ENCODE results near the gene TTYH3.
"Not testable (repeated sequence)": the region's sequence is repeated elsewhere in the genome, so short reads cannot be mapped to it uniquely, and the experiment has no call there.

Gene TTYH3

DNA sequence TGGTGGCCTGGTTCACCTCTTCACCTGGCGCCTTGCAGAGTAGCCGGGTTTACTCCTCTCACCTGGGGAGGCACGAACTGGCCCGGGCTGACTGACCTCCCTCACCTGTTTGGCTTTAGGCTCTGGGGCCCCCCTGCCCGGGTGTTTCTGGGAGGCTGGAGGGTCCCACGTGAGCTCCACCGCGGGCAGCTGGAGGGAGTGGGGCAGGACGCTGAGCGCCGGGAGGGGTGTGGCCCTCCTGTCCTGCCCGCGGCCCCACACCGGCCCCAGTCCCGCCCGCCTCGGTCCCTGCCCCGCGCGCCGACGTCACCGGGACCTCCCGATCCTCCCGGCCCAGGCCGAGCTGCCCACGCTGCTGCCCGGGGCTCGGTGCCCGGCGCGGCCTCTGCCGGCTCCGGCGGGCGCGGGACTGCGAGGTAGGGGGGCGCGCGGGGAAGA is 56.1 kb downstream of the TTYH3 start, which contains the start of gene AMZ1:
AMZ1 (plus strand) TSS at position 322 of the 438 bp plus-strand sequence. CDS start 12,250 bp downstream, outside the sequence.
- no peak for DNase-seq (ENCODE audit: extremely low read depth, low read depth)
- TF ChIP-seq, protein P1, sequence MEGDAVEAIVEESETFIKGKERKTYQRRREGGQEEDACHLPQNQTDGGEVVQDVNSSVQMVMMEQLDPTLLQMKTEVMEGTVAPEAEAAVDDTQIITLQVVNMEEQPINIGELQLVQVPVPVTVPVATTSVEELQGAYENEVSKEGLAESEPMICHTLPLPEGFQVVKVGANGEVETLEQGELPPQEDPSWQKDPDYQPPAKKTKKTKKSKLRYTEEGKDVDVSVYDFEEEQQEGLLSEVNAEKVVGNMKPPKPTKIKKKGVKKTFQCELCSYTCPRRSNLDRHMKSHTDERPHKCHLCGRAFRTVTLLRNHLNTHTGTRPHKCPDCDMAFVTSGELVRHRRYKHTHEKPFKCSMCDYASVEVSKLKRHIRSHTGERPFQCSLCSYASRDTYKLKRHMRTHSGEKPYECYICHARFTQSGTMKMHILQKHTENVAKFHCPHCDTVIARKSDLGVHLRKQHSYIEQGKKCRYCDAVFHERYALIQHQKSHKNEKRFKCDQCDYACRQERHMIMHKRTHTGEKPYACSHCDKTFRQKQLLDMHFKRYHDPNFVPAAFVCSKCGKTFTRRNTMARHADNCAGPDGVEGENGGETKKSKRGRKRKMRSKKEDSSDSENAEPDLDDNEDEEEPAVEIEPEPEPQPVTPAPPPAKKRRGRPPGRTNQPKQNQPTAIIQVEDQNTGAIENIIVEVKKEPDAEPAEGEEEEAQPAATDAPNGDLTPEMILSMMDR (IDR thresholded peaks at IDR 0.05; ENCODE audit: low read depth, low read length, missing control alignments), result no peak
- H3K4me3 ChIP-seq (replicated peaks; ENCODE audit: low read depth, low read length), result peak within 1 kb of the TSS; percentile 17; the same call in 1 of the 2 replicates

DNA sequence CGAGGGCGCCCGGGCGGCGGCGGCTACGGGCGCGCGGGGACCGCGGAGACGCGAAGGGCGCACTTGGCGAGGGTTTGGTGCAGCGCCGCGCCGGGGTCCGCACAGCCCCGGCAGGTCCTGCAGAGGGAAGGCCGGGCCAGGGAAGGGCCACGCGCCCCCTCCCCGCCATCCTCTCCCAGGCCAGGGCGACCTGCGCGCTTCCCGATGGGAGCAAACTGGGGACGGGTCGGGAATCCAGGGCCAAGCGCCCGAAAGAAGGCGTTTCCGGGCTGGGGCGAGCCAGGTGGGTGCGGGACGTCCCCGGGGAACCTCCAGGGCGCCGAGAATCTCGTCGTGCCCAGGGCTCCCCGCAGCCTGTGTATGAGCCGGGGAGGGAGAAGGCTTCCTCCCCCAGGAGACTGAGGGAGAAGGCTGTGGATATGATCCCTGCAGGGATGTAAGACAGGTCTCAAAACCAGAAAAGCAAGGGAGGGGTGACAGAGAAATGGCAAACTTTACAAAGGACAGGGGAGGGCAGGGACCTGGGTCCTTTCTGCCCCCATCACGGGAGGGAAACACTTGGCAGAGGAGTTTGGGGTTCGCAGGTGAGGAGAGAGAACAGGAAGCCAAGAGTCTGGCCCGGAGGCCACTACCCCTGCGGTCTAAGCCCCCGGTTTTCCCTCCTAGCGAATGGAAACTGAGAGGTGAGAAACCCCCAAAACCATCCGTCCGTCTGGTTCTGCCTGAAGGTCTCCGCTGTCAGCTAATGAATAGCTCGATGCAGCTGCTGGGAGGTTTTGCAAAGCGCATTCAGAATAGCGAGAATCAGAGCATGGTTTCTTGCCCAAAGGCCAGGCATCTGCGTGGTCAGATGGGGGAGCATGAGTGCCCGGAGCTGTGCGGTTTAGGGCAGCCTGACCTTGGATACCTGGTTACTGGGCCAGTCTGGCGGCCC is 56.9 kb downstream of the TTYH3 start:
- no peak overlapping the region for H3K4me3 ChIP-seq (replicated peaks; ENCODE audit: low read depth, low read length)

DNA sequence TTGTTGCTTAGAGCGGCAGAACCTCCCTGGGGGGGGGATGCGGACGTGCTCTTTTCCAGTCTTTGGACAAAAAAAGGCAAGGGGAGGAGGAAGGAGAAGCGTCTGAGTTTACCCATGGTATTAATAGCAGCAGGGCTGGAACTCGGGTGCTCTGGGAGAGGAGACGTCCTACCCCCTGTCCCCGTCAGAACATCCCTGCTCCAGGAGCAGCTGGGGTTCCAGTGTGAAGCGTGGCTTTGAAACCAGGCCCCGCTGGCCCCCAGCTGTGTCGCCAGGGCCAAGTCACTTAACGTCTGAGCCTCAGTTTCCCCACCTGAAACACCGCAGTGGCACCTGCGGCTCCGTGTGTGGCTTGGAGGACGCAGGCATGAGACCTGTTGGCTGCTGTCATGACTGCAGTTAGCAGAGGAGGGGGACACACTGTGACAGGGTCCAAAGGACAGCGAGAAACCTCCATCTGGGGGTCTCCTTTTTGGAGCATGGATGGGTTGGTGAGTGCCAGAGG is 57.6 kb downstream of the TTYH3 start:
- H3K4me3 ChIP-seq (replicated peaks; ENCODE audit: low read depth, low read length), result no peak overlapping the region

More for the DNA sequence above, 56.9 kb downstream of the TTYH3 start:
- DNase-seq (ENCODE audit: extremely low read depth, low read depth), result no peak
- TF ChIP-seq, protein P1 (IDR thresholded peaks at IDR 0.05; ENCODE audit: low read depth, low read length, missing control alignments), result no peak

DNA sequence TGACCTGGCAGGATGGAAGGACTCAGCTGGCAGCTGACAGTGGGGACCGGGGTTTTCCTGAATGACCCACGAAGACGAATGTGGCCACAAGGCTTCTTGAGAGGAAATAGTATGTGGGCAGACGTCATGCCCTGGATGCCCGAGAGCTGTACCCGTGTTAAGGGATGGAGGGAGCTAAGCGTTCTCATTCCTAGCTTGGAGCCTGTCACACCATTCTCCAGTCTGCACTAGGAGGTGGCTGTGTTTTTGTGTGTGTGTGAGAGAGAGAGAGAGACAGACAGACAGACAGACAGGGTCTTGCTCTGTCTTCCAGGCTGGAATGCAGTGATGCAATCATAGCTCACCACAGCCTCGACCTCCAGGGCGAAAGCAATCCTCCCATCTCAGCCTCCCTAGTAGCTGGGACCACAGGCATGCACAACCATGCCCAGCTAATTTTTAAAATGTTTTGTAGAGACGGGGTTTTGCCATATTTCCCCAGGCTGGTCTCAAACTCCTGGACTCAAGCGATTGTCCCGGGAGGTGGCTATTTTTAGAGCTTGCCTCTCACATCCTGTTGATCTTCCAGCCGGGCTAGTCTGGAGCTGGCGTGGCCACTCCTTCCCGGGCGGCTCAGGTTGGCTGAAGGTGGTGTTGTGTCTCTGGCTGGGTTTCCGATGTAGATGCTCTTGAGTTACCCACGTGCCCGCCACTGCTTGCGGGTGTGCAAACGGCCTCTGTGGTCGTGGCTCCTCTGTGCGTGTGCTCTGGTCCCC is 58.3 kb downstream of the TTYH3 start:
- TF ChIP-seq, protein P1 (IDR thresholded peaks at IDR 0.05; ENCODE audit: low read depth, low read length, missing control alignments), result no peak
- no peak overlapping the region for H3K4me3 ChIP-seq (replicated peaks; ENCODE audit: low read depth, low read length)
- DNase-seq (ENCODE audit: extremely low read depth, low read depth), result no peak

More for the DNA sequence above, 57.6 kb downstream of the TTYH3 start:
- TF ChIP-seq, protein P1 (IDR thresholded peaks at IDR 0.05; ENCODE audit: low read depth, low read length, missing control alignments), result no peak
- no peak for DNase-seq (ENCODE audit: extremely low read depth, low read depth)

DNA sequence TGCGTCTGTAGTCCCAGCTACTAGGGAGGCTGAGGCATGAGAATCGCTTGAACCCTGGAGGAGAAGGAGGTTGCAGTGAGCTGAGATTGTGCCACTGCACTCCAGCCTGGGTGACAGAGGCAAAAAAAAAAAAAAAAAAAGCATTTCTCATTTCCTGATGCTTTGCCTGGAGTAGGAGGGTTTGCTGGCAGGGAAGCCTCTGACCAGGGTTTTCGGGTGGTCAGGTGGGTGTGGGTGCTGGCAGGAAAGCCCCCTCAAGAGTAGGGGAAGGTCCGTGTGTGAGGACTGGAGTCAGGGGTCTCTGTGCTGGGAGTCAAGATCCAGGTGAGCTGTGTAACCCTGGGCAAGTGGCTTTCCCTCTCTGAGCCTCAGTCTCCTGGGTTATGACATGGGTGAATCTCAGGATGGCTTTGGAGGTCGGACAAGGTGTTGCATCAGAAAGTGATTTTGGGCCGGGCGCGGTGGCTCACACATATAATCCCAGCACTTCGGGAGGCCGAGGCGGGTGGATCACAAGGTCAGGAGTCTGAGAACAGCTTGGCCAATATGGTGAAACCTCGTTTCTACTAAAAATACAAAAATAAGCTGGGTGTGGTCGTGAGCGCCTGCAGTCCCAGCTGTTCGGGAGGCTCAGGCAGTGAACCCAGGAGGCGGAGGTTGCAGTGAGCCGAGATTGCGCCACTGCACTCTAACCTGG is 59.4 kb downstream of the TTYH3 start:
- DNase-seq (ENCODE audit: extremely low read depth, low read depth), result no peak
- TF ChIP-seq, protein P1 (IDR thresholded peaks at IDR 0.05; ENCODE audit: low read depth, low read length, missing control alignments), result no peak
- H3K4me3 ChIP-seq (replicated peaks; ENCODE audit: low read depth, low read length), result no peak overlapping the region

DNA sequence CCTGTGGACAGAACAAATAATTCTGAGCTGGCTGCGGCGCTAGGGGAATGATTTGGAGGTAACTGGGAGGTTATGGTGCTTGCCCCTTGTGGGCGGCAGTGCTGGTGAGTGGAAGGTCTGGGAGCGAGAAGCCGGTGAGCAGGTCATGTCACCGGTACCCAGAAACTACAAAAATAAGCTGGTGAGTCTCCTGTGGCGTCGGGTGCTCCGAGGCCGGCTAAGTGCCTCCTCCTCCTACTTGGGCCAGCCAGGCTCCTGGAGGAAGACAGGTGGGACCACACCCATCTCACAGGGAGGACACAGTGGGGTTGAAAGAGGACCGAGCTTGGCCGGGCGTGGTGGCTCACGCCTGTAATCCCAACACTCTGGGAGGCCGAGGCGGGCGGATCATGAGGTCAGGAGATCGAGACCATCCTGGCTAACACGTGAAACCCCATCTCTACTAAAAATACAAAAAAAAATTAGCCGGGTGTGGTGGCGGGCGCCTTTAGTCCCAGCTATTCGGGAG is 60.2 kb downstream of the TTYH3 start:
- DNase-seq (ENCODE audit: extremely low read depth, low read depth); H3K4me3 ChIP-seq (replicated peaks; ENCODE audit: low read depth, low read length): not testable (repeated sequence)

Measured in HFF-Myc (cell line).